H9 (cell line): ENCODE measurements around the gene PAQR5. TPM values are rescaled to one million over a fixed set of nuclear protein-coding genes. Genes with fewer than 3 reads are reported as not detected.

Source experiments
- DNase-seq: peaks from one replicate; pipeline ENCODE4 v3.0.0-alpha.2; 2017
- H2AFZ ChIP-seq: one replicate; pipeline ENCODE4 v1.6.1; 2013; ENCODE audit warnings: mild to moderate bottlenecking, low read length, control low read depth, moderate library complexity
- H2AK5ac ChIP-seq: 2 replicates; pipeline ENCODE4 v1.6.1; 2013; ENCODE audit warnings: low read length, control low read depth, mixed read lengths; ENCODE audit not compliant: insufficient read length
- H2BK120ac ChIP-seq: one replicate; pipeline ENCODE4 v1.6.1; 2013; ENCODE audit warnings: low read depth, mild to moderate bottlenecking, low read length, control low read depth, inconsistent platforms; ENCODE audit not compliant: poor library complexity, severe bottlenecking
- H2BK12ac ChIP-seq: 2 replicates; pipeline ENCODE4 v1.6.1; 2013; ENCODE audit warnings: low read length, control low read depth, mixed read lengths, low read depth; ENCODE audit not compliant: insufficient read length
- H2BK15ac ChIP-seq: 2 replicates; pipeline ENCODE4 v1.6.1; 2013; ENCODE audit warnings: low read depth, low read length, control low read depth
- H2BK20ac ChIP-seq: one replicate; pipeline ENCODE4 v1.6.1; 2013; ENCODE audit warnings: low read depth, mild to moderate bottlenecking, low read length, control low read depth, inconsistent platforms; ENCODE audit not compliant: poor library complexity, severe bottlenecking
- H2BK5ac ChIP-seq: 2 replicates; pipeline ENCODE4 v1.6.1; 2013; ENCODE audit warnings: low read length, control low read depth, mixed read lengths; ENCODE audit not compliant: insufficient read length
- H3K14ac ChIP-seq: 2 replicates; pipeline ENCODE4 v1.6.1; 2013; ENCODE audit warnings: low read length, control low read depth; ENCODE audit not compliant: insufficient read depth
- H3K18ac ChIP-seq: 2 replicates; pipeline ENCODE4 v1.6.1; 2013; ENCODE audit warnings: low read depth, mild to moderate bottlenecking, mixed read lengths, low read length, control low read depth; ENCODE audit not compliant: insufficient read length
- H3K23ac ChIP-seq: 2 replicates; pipeline ENCODE4 v1.6.1; 2013; ENCODE audit warnings: low read length, control low read depth, mixed read lengths, low read depth; ENCODE audit not compliant: insufficient read length
- H3K23me2 ChIP-seq: 2 replicates; pipeline ENCODE4 v1.6.1; 2013; ENCODE audit warnings: low read depth, mild to moderate bottlenecking, mixed read lengths, low read length, control low read depth; ENCODE audit not compliant: insufficient read length, poor library complexity, severe bottlenecking
- H3K27ac ChIP-seq: 2 replicates; pipeline ENCODE4 v1.5.1; 2013; ENCODE audit warnings: low read length, control low read depth, mixed read lengths, low read depth; ENCODE audit not compliant: insufficient read length
- H3K27me3 ChIP-seq: 2 replicates; pipeline ENCODE4 v1.6.1; 2013; ENCODE audit warnings: low read length, control low read depth, inconsistent platforms; ENCODE audit not compliant: insufficient read depth
- H3K4ac ChIP-seq: 2 replicates; pipeline ENCODE4 v1.6.1; 2013; ENCODE audit warnings: low read depth, mild to moderate bottlenecking, control low read depth, inconsistent platforms, low read length, moderate library complexity
- H3K4me1 ChIP-seq: 2 replicates; pipeline ENCODE4 v1.6.1; 2013; ENCODE audit warnings: low read length, control low read depth, inconsistent platforms; ENCODE audit not compliant: insufficient read depth
- H3K4me2 ChIP-seq: 2 replicates; pipeline ENCODE4 v1.6.1; 2013; ENCODE audit warnings: low read length, control low read depth, mixed read lengths; ENCODE audit not compliant: insufficient read length, insufficient read depth
- H3K56ac ChIP-seq: 2 replicates; pipeline ENCODE4 v1.6.1; 2013; ENCODE audit warnings: low read depth, mild to moderate bottlenecking, mixed read lengths, low read length, control low read depth; ENCODE audit not compliant: insufficient read length
- H3K79me1 ChIP-seq: 2 replicates; pipeline ENCODE4 v1.6.1; 2013; ENCODE audit warnings: low read depth, mild to moderate bottlenecking, moderate library complexity, low read length, control low read depth, inconsistent platforms; ENCODE audit not compliant: insufficient read depth, poor library complexity, severe bottlenecking
- H3K79me2 ChIP-seq: 2 replicates; pipeline ENCODE4 v1.6.1; 2013; ENCODE audit warnings: low read length, control low read depth, inconsistent platforms; ENCODE audit not compliant: insufficient read depth
- H3K9ac ChIP-seq: 2 replicates; pipeline ENCODE4 v1.6.1; 2013; ENCODE audit warnings: low read length, control low read depth, mixed read lengths; ENCODE audit not compliant: insufficient read length; ENCODE audit errors: extremely low read depth
- H3K9me3 ChIP-seq: one replicate; pipeline ENCODE4 v1.6.1; 2013; ENCODE audit warnings: low read depth, low read length, inconsistent platforms; ENCODE audit not compliant: control insufficient read depth
- H3T11ph ChIP-seq: one replicate; pipeline ENCODE4 v1.6.1; 2013; ENCODE audit warnings: mild to moderate bottlenecking, low read length, control low read depth, inconsistent platforms
- H4K20me1 ChIP-seq: one replicate; pipeline ENCODE4 v1.6.1; 2013; ENCODE audit not compliant: control insufficient read depth, insufficient read length, insufficient read depth
- H4K5ac ChIP-seq: 2 replicates; pipeline ENCODE4 v1.6.1; 2013; ENCODE audit warnings: low read depth, mild to moderate bottlenecking, mixed read lengths, low read length, control low read depth; ENCODE audit not compliant: insufficient read length
- H4K8ac ChIP-seq: replicated peaks from 2 replicates; pipeline ENCODE4 v1.6.1; 2013; ENCODE audit warnings: low read length, control low read depth, mixed read lengths, low read depth; ENCODE audit not compliant: insufficient read length
- H4K91ac ChIP-seq: 2 replicates; pipeline ENCODE4 v1.6.1; 2013; ENCODE audit warnings: low read depth, mild to moderate bottlenecking, moderate library complexity, mixed read lengths, low read length, control low read depth; ENCODE audit not compliant: insufficient read length
- H3K27ac Mint-ChIP-seq, 3 experiments: 2 replicates in 2 of 3; 3 replicates in 1 of 3; pipeline ENCODE4 v1.8.0; 2020 to 2021; ENCODE audit warnings: mixed read lengths in 3 of 3, mild to moderate bottlenecking in 1 of 3, moderate library complexity in 1 of 3
- H3K27me3 Mint-ChIP-seq: 2 replicates; pipeline ENCODE4 v1.8.0; 2021; ENCODE audit warnings: low read depth, mild to moderate bottlenecking, moderate library complexity, mixed read lengths
- H3K36me3 Mint-ChIP-seq, 3 experiments: 2 replicates in 2 of 3; 3 replicates in 1 of 3; pipeline ENCODE4 v1.8.0; 2020 to 2021; ENCODE audit warnings: low read depth in 3 of 3, mixed read lengths in 3 of 3; ENCODE audit not compliant: insufficient read depth in 1 of 3
- H3K4me1 Mint-ChIP-seq, 2 experiments: 2 replicates each; pipeline ENCODE4 v1.8.0; 2020; ENCODE audit warnings: mixed read lengths in 2 of 2
- H3K4me3 Mint-ChIP-seq, 2 experiments: 2 replicates in 1 of 2; 3 replicates in 1 of 2; pipeline ENCODE4 v1.8.0; 2020 to 2021; ENCODE audit warnings: mild to moderate bottlenecking in 2 of 2, mixed read lengths in 2 of 2, moderate library complexity in 1 of 2
- H3K9me3 Mint-ChIP-seq, 2 experiments: 2 replicates in 1 of 2; 3 replicates in 1 of 2; pipeline ENCODE4 v1.8.0; 2020; ENCODE audit warnings: mild to moderate bottlenecking in 2 of 2, mixed read lengths in 2 of 2, moderate library complexity in 1 of 2
- CTCF ChIP-seq: fragments of 200-600 bp; sonication (generic); conservative IDR thresholded peaks from 3 replicates; pipeline ENCODE4 v1.8.0; 2021; ENCODE audit warnings: antibody characterized with exemption, mild to moderate bottlenecking
- WGBS: extraction: QIAGEN DNeasy Blood & Tissue Kit; methylation state at CpG from one replicate; pipeline ENCODE4 v1.1.7; 2013; ENCODE audit warnings: missing lambda C conversion rate, low lambda C conversion rate, mixed read lengths; ENCODE audit not compliant: insufficient read length; ENCODE audit errors: extremely low coverage; 5-methylcytosine and 5-hydroxymethylcytosine counted together
- total RNA-seq: library from RNA; stranded (reverse); gene quantifications from 2 replicates; pipeline ENCODE4 v1.2.1, GENCODE V29; 2021

The PAQR5 gene
- total RNA-seq, 1 experiment from 2014 or later = 1.6 TPM

DNA sequence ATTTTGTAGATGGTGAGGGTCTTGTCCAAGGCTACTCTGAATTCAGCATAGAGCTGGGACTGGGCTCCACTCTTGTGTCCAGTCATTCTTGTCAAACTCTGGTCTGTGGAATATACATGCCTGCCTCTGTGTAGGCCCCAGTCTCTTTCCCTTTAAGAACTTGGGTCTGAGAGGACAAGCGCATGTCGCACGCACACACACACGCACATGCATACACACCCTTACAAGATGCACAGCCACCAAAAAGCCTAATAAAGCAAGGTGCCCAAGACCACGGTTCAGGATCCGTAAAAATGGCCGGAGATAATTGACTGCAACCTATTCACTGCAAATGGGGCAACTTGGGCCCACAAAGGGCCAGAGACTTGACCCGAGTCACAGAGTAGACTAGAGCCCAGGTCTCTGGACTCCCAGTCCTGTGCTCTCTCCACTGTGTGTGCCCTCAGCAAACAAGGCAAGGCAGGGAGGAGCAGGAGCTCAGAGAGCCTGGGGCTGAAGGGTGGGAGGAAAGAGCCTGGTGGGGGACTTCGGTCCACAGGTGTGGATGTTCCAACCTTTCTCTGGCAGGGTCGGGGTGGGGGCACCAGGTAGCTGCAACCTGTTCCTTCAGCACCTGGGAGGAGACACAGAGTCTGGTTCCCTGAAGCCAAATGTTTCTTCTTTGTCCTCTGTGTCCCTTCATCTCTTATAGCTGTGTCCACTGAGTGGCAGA is 914 bp upstream of the PAQR5 start:
- Histone ChIP-seq H4K8ac (no peak overlapping the region), H3K9ac (no peak overlapping the region), H2BK5ac (no peak overlapping the region), H2BK12ac (no peak overlapping the region), H3K27ac (no peak overlapping the region), H2AK5ac (no peak overlapping the region), H3K79me1 (no peaks in the 10 kb centered on the region), H3K79me2 (no peaks in the 10 kb centered on the region), H3K18ac (no peak overlapping the region), H3T11ph (no peak overlapping the region), H3K23ac (no peak overlapping the region), H3K56ac (no peak overlapping the region), H4K20me1 (no peaks in the 10 kb centered on the region), H3K4ac (no peak overlapping the region), H3K23me2 (peaks cover 6% of the 10 kb centered on the region), H4K91ac (no peak overlapping the region), H2BK15ac (no peak overlapping the region), H3K4me1 (no peaks in the 10 kb centered on the region), H3K27me3 (peaks cover 8% of the 10 kb centered on the region; the same call in 1 of the 2 replicates), H2AFZ (no peak overlapping the region), H2BK20ac (no peak overlapping the region), H3K14ac (no peak overlapping the region), H4K5ac (no peak overlapping the region), H2BK120ac (no peak overlapping the region), H3K4me2 (peak overlapping the region; percentile 26), H3K9me3 (no peaks in the 10 kb centered on the region)
- WGBS = no CpG with 5 or more reads among the region's 10 CpGs
- Mint-ChIP-seq H3K27me3 (peaks cover 83% of the 10 kb centered on the region), H3K4me1 (peaks cover 7 to 21% of the 10 kb centered on the region in 2 experiments), H3K27ac (no peak overlapping the region), H3K9me3 (no peaks in the 10 kb centered on the region; a peak in 1 of 5 replicates), H3K4me3 (peak overlapping the region; percentile 60 to 81), H3K36me3 (no peaks in the 10 kb centered on the region)
- TF ChIP-seq CTCF = no peak
- no peak for DNase-seq
